GM23248 (cell line): ENCODE results near the gene DENND1A.

Experiments used
- EZH2 ChIP-seq: fragments of 200-600 bp; sonication (generic); IDR thresholded peaks from 2 replicates; pipeline ENCODE4 v1.6.1; 2018; ENCODE audit warnings: antibody characterized with exemption, mild to moderate bottlenecking; ENCODE audit not compliant: insufficient read depth, poor library complexity, severe bottlenecking
- EZH2phosphoT487 ChIP-seq: fragments of 200-600 bp; sonication (generic); IDR thresholded peaks from 2 replicates; pipeline ENCODE4 v1.6.1; 2018; ENCODE audit warnings: antibody characterized with exemption, moderate library complexity, mild to moderate bottlenecking, low read depth; ENCODE audit not compliant: insufficient read depth

DNA sequence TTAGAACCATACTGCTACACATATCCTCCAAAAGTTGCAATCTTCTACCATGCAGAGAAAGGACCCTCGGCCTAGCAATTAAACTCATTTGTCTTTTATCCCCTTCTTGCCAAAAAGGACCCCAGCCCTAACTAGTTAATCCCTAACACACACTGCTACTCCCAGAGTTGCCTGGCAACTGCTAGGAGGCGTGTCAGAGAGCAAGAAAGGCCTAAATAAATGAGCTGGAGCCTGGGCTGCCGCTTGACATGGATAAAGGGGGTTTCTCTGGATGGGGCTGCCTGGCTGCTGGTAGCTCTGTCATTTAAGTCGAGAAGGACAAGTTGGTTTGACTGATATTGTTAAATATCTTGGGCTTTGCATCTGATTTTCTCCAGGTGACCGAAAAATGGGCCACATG is 379.1 kb downstream of the DENND1A start:
- TF ChIP-seq EZH2 (no peak), EZH2phosphoT487 (no peak)
